Parathyroid adenoma (tissue), 2 donors: Measurements from ENCODE around the gene ALDH5A1.

ENCODE experiments used
- H2AFZ ChIP-seq: fragments of 300-600 bp; sonication (generic); one replicate; pipeline ENCODE4 v1.7.0; 2017; ENCODE audit warnings: antibody characterized with exemption, mild to moderate bottlenecking
- H3K27ac ChIP-seq: fragments of 300-600 bp; sonication (generic); one replicate; pipeline ENCODE4 v1.7.0; 2017
- H3K27me3 ChIP-seq: fragments of 300-600 bp; sonication (generic); one replicate; pipeline ENCODE4 v1.7.0; 2017; ENCODE audit warnings: low read length; ENCODE audit not compliant: control insufficient read depth, insufficient read depth
- H3K36me3 ChIP-seq: fragments of 300-600 bp; sonication (generic); one replicate; pipeline ENCODE4 v1.7.0; 2017; ENCODE audit warnings: low read length; ENCODE audit not compliant: control insufficient read depth, insufficient read depth
- H3K4me1 ChIP-seq: fragments of 300-600 bp; sonication (generic); one replicate; pipeline ENCODE4 v1.7.0; 2017; ENCODE audit warnings: control low read depth
- H3K4me2 ChIP-seq: fragments of 300-600 bp; sonication (generic); one replicate; pipeline ENCODE4 v1.7.0; 2017; ENCODE audit warnings: low read length
- H3K4me3 ChIP-seq: fragments of 300-600 bp; sonication (generic); one replicate; pipeline ENCODE4 v1.7.0; 2017; ENCODE audit warnings: low read depth, low read length
- H3K79me2 ChIP-seq: fragments of 300-600 bp; sonication (generic); one replicate; pipeline ENCODE4 v1.7.0; 2017; ENCODE audit warnings: control low read depth
- H3K9ac ChIP-seq: fragments of 300-600 bp; sonication (generic); one replicate; pipeline ENCODE4 v1.7.0; 2017; ENCODE audit warnings: mild to moderate bottlenecking
- H3K9me3 ChIP-seq: fragments of 300-600 bp; sonication (generic); one replicate; pipeline ENCODE4 v1.7.0; 2017; ENCODE audit warnings: low read length; ENCODE audit not compliant: control insufficient read depth
- CTCF ChIP-seq: fragments of 300-600 bp; sonication (generic); IDR thresholded peaks from one replicate; pipeline ENCODE4 v1.7.0; 2017; ENCODE audit warnings: antibody characterized with exemption, mild to moderate bottlenecking
- donor health status: primary hyperparathyroidism.

Gene ALDH5A1

DNA sequence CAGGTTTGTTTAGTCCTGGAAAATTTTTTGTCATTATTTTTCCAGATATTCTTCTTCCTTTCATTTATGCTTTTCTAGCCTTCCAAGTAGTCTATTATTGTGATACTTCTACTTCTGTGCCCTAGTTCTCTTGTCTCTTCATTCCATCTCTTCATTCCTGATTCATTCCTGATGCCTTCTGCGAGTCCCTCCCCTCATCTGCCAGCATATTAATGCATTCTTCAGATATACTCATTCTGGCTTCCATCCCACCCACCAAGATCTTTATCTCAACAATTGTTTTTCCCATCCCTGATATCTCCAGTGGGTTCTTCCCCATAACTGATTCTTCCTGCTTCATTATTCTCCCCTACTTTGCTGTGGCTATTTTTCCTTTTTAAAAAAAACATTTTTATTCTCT, 35.2 kb downstream of the ALDH5A1 start:
- no peaks in the 10 kb centered on the region for H3K36me3 ChIP-seq

GRCh38 chr6:24534329-24534728, 39.6 kb downstream of the ALDH5A1 start:
- no peaks in the 10 kb centered on the region for H3K27me3 ChIP-seq
- no peak overlapping the region for H3K27ac ChIP-seq
- H3K4me3 ChIP-seq: no peak overlapping the region
- no peak overlapping the region for H3K4me2 ChIP-seq
- TF ChIP-seq CTCF: no peak
- H3K36me3 ChIP-seq: no peaks in the 10 kb centered on the region
- no peaks in the 10 kb centered on the region for H3K79me2 ChIP-seq
- H3K9ac ChIP-seq: no peak overlapping the region
- H3K4me1 ChIP-seq: no peaks in the 10 kb centered on the region
- H2AFZ ChIP-seq: no peak overlapping the region
- no peaks in the 10 kb centered on the region for H3K9me3 ChIP-seq

More for the DNA sequence above, 35.2 kb downstream of the ALDH5A1 start:
- Histone ChIP-seq H2AFZ (no peak overlapping the region), H3K9me3 (no peaks in the 10 kb centered on the region), H3K9ac (no peak overlapping the region), H3K27ac (no peak overlapping the region), H3K4me3 (no peak overlapping the region), H3K4me1 (no peaks in the 10 kb centered on the region), H3K27me3 (no peaks in the 10 kb centered on the region), H3K79me2 (no peaks in the 10 kb centered on the region), H3K4me2 (no peak overlapping the region)
- no peak for TF ChIP-seq CTCF

- H3K27me3 ChIP-seq: no peaks in the 10 kb centered on the region
- no peak overlapping the region for H3K4me3 ChIP-seq
- no peak overlapping the region for H3K27ac ChIP-seq
- no peaks in the 10 kb centered on the region for H3K9me3 ChIP-seq
- H3K4me1 ChIP-seq: no peaks in the 10 kb centered on the region
- no peaks in the 10 kb centered on the region for H3K79me2 ChIP-seq
- no peak overlapping the region for H2AFZ ChIP-seq
- no peak overlapping the region for H3K9ac ChIP-seq
- TF ChIP-seq CTCF: no peak
- H3K4me2 ChIP-seq: no peak overlapping the region
- H3K36me3 ChIP-seq: no peaks in the 10 kb centered on the region
Observed at GRCh38 chr6:24535210-24535609, 40.4 kb downstream of the ALDH5A1 start.

GRCh38 chr6:24536466-24536865, 41.7 kb downstream of the ALDH5A1 start:
- Histone ChIP-seq H3K36me3 (no peaks in the 10 kb centered on the region), H2AFZ (no peak overlapping the region), H3K4me3 (no peak overlapping the region), H3K4me1 (no peaks in the 10 kb centered on the region), H3K79me2 (no peaks in the 10 kb centered on the region), H3K9ac (no peak overlapping the region), H3K27ac (no peak overlapping the region), H3K4me2 (no peak overlapping the region), H3K27me3 (no peaks in the 10 kb centered on the region), H3K9me3 (no peaks in the 10 kb centered on the region)
- no peak for TF ChIP-seq CTCF

- H3K9me3 ChIP-seq: no peaks in the 10 kb centered on the region
- no peak overlapping the region for H3K4me3 ChIP-seq
- H3K79me2 ChIP-seq: no peaks in the 10 kb centered on the region
- no peaks in the 10 kb centered on the region for H3K4me1 ChIP-seq
- no peak overlapping the region for H2AFZ ChIP-seq
- TF ChIP-seq CTCF: no peak
- no peak overlapping the region for H3K9ac ChIP-seq
- H3K36me3 ChIP-seq: no peaks in the 10 kb centered on the region
- no peaks in the 10 kb centered on the region for H3K27me3 ChIP-seq
- H3K27ac ChIP-seq: no peak overlapping the region
- no peak overlapping the region for H3K4me2 ChIP-seq
Observed at GRCh38 chr6:24537082-24537699, 42.4 kb downstream of the ALDH5A1 start.
